ENCODE measurements around the gene AZIN2. TPM values are rescaled to one million over a fixed set of nuclear protein-coding genes. Genes with fewer than 3 reads are reported as not detected.
A peak's percentile ranks its signal among the peaks of the same experiment; 100 is the strongest.

The AZIN2 gene
- total and polyA plus RNA-seq, 9 donors: 4.1 to 15.7 (median 9.4) TPM

DNA sequence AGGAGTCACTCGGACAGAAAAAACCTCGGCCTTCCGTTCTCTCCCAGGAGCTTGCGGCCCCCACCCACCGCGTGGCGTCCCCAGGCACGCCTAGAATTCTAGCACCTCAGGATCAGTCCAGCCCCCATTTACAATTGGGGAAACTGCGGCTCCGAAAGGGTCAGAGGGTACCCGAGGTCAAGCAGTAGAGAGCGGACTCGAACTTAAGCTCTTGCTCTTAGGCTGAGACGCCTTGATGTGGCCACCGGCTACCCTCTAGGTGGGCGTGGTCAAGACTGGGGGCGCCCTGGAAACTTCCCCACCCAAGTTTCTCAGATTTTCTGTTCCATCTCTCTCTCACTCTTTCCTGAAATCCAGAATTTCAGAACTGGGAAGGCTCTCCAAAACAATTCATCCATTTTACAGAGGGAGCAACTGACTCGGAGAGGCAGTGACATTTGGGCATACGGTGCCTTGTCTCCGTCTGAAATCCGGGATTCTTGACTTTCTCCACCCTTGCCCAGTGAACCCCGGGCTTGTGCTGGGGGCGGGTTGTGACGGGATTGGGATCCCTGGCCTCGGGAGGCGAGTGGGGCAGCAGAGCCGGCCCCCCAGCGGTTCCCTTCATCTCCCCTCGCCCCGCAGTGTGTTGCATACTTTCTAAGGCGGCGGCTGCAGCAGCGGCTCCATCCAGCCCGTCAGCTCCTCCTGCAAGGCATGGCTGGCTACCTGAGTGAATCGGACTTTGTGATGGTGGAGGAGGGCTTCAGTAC, 777 bp downstream of the AZIN2 start:
- intact Hi-C loops (cut with DNase I): loop anchor here in 3 of 4 donors (5.0 to 10.0 kb wide), 2 partner anchors 147 to 204 kb away; no protein-coding TSS in a partner anchor
- Histone ChIP-seq H3K4me1 (ENCODE audit: insufficient read depth) (peaks cover 10% of the 10 kb centered on the region), H3K27me3 (no peaks in the 10 kb centered on the region), H3K4me3 (peak overlapping the region; percentile 72), H3K36me3 (no peaks in the 10 kb centered on the region), H3K9me3 (no peaks in the 10 kb centered on the region), H3K27ac (no peak overlapping the region)
- TF ChIP-seq POLR2A (IDR thresholded peaks at IDR 0.05) (no peak), EP300 (IDR thresholded peaks at IDR 0.05) (no peak)
- TF ChIP-seq, protein P1, sequence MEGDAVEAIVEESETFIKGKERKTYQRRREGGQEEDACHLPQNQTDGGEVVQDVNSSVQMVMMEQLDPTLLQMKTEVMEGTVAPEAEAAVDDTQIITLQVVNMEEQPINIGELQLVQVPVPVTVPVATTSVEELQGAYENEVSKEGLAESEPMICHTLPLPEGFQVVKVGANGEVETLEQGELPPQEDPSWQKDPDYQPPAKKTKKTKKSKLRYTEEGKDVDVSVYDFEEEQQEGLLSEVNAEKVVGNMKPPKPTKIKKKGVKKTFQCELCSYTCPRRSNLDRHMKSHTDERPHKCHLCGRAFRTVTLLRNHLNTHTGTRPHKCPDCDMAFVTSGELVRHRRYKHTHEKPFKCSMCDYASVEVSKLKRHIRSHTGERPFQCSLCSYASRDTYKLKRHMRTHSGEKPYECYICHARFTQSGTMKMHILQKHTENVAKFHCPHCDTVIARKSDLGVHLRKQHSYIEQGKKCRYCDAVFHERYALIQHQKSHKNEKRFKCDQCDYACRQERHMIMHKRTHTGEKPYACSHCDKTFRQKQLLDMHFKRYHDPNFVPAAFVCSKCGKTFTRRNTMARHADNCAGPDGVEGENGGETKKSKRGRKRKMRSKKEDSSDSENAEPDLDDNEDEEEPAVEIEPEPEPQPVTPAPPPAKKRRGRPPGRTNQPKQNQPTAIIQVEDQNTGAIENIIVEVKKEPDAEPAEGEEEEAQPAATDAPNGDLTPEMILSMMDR (IDR thresholded peaks at IDR 0.05): no peak
- DNase-seq: peak in 2 of 5 donors; percentile 46
- WGBS, 3 donors: 1 to 6% (median 2%) methylated on average over 34 to 35 of the region's 35 CpGs

DNA sequence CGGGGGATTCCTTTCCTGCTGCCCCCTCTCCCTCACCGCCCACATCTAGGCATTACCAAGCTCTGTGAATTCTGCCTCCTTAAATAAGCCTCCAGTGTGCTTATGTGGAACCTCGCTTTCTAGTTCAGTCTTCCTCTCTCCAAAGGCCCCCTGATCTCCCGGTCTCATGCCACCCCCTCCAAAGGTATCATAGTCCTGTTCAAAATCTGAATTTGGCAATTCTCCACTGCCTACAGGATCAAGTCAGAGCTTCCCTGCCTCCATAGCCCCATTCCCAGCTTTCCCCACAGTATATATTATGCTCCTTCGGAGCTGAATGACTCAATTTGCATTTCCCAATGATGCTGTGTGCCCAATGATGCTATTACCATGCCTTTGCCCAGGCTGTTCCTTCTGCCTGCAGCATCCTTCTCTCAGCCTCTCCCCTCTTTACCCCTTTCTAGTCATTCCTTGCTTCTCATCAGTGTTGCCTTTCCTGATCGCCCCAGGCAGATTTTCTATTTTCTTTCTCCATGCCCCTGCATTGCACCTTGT, 1.7 kb downstream of the AZIN2 start:
- 72 to 80% (median 75%) methylated on average over 6 of the region's 6 CpGs for WGBS, 3 donors
- H3K36me3 ChIP-seq: no peaks in the 10 kb centered on the region
- H3K27ac ChIP-seq: no peak overlapping the region
- peaks cover 10% of the 10 kb centered on the region for H3K4me1 ChIP-seq (ENCODE audit: insufficient read depth)
- TF ChIP-seq, protein P1 (IDR thresholded peaks at IDR 0.05): no peak
- TF ChIP-seq EP300 (IDR thresholded peaks at IDR 0.05): no peak
- no peak for TF ChIP-seq POLR2A (IDR thresholded peaks at IDR 0.05)
- no peaks in the 10 kb centered on the region for H3K9me3 ChIP-seq
- no peak overlapping the region for H3K4me3 ChIP-seq
- intact Hi-C loops (cut with DNase I): loop anchor here in 3 of 4 donors (5.0 to 10.0 kb wide), 2 partner anchors 148 to 205 kb away; no protein-coding TSS in a partner anchor
- no peaks in the 10 kb centered on the region for H3K27me3 ChIP-seq
- no peak for DNase-seq

DNA sequence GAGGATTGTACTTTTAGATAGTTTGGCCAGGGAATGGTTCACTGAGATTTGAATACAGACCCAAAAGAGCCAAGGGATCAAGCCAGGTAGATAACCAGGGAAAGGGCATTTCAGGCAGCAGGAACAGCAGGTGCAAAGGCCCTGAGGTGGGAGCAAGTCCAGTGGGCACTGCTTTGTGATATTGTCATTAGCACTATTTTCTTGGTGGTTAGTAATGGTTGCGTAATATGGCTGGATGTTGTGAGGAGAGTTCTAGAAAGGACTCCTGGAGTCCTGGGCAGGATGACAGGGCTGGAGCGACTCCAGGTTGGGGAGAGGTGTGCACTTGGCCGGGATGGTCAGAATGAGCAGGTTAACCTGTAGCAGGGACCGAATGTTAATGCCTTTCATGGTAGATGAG, 4.4 kb downstream of the AZIN2 start:
- Histone ChIP-seq H3K4me1 (ENCODE audit: insufficient read depth) (peaks cover 7% of the 10 kb centered on the region), H3K27ac (no peak overlapping the region), H3K36me3 (no peaks in the 10 kb centered on the region), H3K27me3 (no peaks in the 10 kb centered on the region), H3K4me3 (no peak overlapping the region), H3K9me3 (no peaks in the 10 kb centered on the region)
- 83 to 90% (median 88%) methylated on average over 4 of the region's 4 CpGs for WGBS, 3 donors
- intact Hi-C loops (cut with DNase I): loop anchor here in 3 of 4 donors (10.0 kb wide), 1 partner anchor 151 kb away; no protein-coding TSS in a partner anchor
- TF ChIP-seq EP300 (IDR thresholded peaks at IDR 0.05) (no peak), POLR2A (IDR thresholded peaks at IDR 0.05) (no peak)
- TF ChIP-seq, protein P1 (IDR thresholded peaks at IDR 0.05): no peak
- no peak for DNase-seq

DNA sequence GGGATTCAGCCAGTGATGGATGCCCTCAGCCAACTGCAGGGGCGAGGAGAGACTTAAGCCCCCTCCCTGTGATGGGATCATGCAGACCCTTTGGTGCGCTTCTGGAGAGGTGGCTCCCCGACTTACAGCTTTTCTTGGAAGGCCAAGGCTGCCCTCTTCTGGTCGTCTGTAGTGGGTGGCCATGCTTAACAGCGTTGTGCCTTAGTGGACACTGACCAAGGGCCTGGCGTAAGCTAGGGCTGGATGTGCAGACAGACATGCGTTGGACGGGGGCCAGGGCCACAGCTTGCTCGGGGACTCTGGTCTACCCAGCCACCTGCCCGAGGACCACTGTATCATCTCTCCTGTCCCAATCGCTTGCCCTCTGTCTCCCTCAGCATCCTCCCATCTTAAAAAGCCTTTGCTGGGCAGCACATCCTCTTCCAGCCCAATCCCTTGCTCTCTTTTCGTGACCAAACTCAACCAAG, 5.5 kb downstream of the AZIN2 start:
- WGBS, 3 donors: 27 to 31% (median 30%) methylated on average over 11 to 12 of the region's 12 CpGs
- H3K27me3 ChIP-seq: no peaks in the 10 kb centered on the region
- H3K36me3 ChIP-seq: no peaks in the 10 kb centered on the region
- no peaks in the 10 kb centered on the region for H3K9me3 ChIP-seq
- intact Hi-C loops (cut with DNase I): loop anchor here in 3 of 4 donors (10.0 kb wide), 1 partner anchor 152 kb away; no protein-coding TSS in a partner anchor
- H3K27ac ChIP-seq: no peak overlapping the region
- peak; percentile 65 to 79 (median 77) for DNase-seq
- H3K4me1 ChIP-seq (ENCODE audit: insufficient read depth): peaks cover 6% of the 10 kb centered on the region
- no peak for TF ChIP-seq POLR2A (IDR thresholded peaks at IDR 0.05)
- TF ChIP-seq, protein P1 (IDR thresholded peaks at IDR 0.05): peak; percentile 48 to 66 (median 59)
- no peak overlapping the region for H3K4me3 ChIP-seq

Measured in ovary (tissue), 9 donors.